Measurements from ENCODE around the gene ASAP2.

The ASAP2 gene

GRCh38 chr2:9187620-9188214 is 18.9 kb upstream of the ASAP2 start:
- Histone ChIP-seq H3K27ac (ENCODE audit: low read depth, low read length, severe bottlenecking) (no peak overlapping the region), H3K9me3 (ENCODE audit: control insufficient read depth, low read length) (no peaks in the 10 kb centered on the region), H3K36me3 (ENCODE audit: control insufficient read depth, insufficient read depth, low read length) (no peaks in the 10 kb centered on the region), H3K4me3 (ENCODE audit: extremely low read depth, insufficient read depth, low read length, poor library complexity, severe bottlenecking) (no peak overlapping the region), H3K4me1 (ENCODE audit: control insufficient read depth, insufficient read depth, low read length, poor library complexity, severe bottlenecking) (peaks cover 9% of the 10 kb centered on the region)
- 80% methylated on average over 1 of the region's 2 CpGs; no CpG with 5 or more reads in 1 of the 2 experiments for WGBS, 2 experiments (ENCODE audit: insufficient coverage in 2 of 2)

DNA sequence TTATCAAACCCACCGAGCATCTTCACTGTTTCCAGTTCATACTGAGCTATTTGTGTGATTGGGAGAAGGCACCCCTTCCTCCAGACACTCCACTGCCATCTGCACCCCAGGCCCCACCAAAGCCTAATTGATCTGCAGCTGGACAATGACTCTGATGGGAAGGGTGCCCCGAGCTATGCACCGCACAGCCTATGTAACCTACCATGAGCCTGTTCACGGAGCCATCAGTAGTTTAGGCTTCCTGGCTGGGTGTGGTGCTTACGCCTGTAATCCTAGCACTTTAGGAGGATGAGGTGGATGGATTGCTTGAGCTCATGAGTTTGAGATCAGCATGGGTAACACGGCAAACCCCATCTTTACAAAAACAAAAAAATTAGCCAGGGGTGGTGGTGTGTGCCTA is 17.8 kb upstream of the ASAP2 start:
- Histone ChIP-seq H3K4me3 (ENCODE audit: extremely low read depth, insufficient read depth, low read length, poor library complexity, severe bottlenecking) (no peak overlapping the region), H3K27ac (ENCODE audit: low read depth, low read length, severe bottlenecking) (no peak overlapping the region), H3K36me3 (ENCODE audit: control insufficient read depth, insufficient read depth, low read length) (no peaks in the 10 kb centered on the region), H3K4me1 (ENCODE audit: control insufficient read depth, insufficient read depth, low read length, poor library complexity, severe bottlenecking) (peaks cover 9% of the 10 kb centered on the region), H3K9me3 (ENCODE audit: control insufficient read depth, low read length) (no peaks in the 10 kb centered on the region)
- 100% methylated on average over 2 of the region's 6 CpGs; no CpG with 5 or more reads in 1 of the 2 experiments for WGBS, 2 experiments (ENCODE audit: insufficient coverage in 2 of 2)

GRCh38 chr2:9189901-9190300 is 16.7 kb upstream of the ASAP2 start:
- no peaks in the 10 kb centered on the region for H3K36me3 ChIP-seq (ENCODE audit: control insufficient read depth, insufficient read depth, low read length)
- no peak overlapping the region for H3K4me3 ChIP-seq (ENCODE audit: extremely low read depth, insufficient read depth, low read length, poor library complexity, severe bottlenecking)
- H3K27ac ChIP-seq (ENCODE audit: low read depth, low read length, severe bottlenecking): no peak overlapping the region
- H3K9me3 ChIP-seq (ENCODE audit: control insufficient read depth, low read length): no peaks in the 10 kb centered on the region
- H3K4me1 ChIP-seq (ENCODE audit: control insufficient read depth, insufficient read depth, low read length, poor library complexity, severe bottlenecking): peaks cover 9% of the 10 kb centered on the region
- 65 to 82% methylated on average over 2 to 3 of the region's 3 CpGs for WGBS, 2 experiments (ENCODE audit: insufficient coverage in 2 of 2)

GRCh38 chr2:9191041-9191481 is 15.6 kb upstream of the ASAP2 start:
- Histone ChIP-seq H3K4me3 (ENCODE audit: extremely low read depth, insufficient read depth, low read length, poor library complexity, severe bottlenecking) (no peak overlapping the region), H3K27ac (ENCODE audit: low read depth, low read length, severe bottlenecking) (peak overlapping the region; percentile 83), H3K9me3 (ENCODE audit: control insufficient read depth, low read length) (no peaks in the 10 kb centered on the region), H3K36me3 (ENCODE audit: control insufficient read depth, insufficient read depth, low read length) (no peaks in the 10 kb centered on the region), H3K4me1 (ENCODE audit: control insufficient read depth, insufficient read depth, low read length, poor library complexity, severe bottlenecking) (peaks cover 9% of the 10 kb centered on the region)
- WGBS, 2 experiments (ENCODE audit: insufficient coverage in 2 of 2): 85 to 89% methylated on average over 9 of the region's 9 CpGs

- Histone ChIP-seq H3K4me3 (ENCODE audit: extremely low read depth, insufficient read depth, low read length, poor library complexity, severe bottlenecking) (no peak overlapping the region), H3K4me1 (ENCODE audit: control insufficient read depth, insufficient read depth, low read length, poor library complexity, severe bottlenecking) (peaks cover 9% of the 10 kb centered on the region), H3K27ac (ENCODE audit: low read depth, low read length, severe bottlenecking) (no peak overlapping the region), H3K36me3 (ENCODE audit: control insufficient read depth, insufficient read depth, low read length) (no peaks in the 10 kb centered on the region), H3K9me3 (ENCODE audit: control insufficient read depth, low read length) (no peaks in the 10 kb centered on the region)
- WGBS, 2 experiments (ENCODE audit: insufficient coverage in 2 of 2): 91 to 100% methylated on average over 1 of the region's 3 CpGs
These were observed 13.9 kb upstream of the ASAP2 start for GRCh38 chr2:9192712-9193111.

DNA sequence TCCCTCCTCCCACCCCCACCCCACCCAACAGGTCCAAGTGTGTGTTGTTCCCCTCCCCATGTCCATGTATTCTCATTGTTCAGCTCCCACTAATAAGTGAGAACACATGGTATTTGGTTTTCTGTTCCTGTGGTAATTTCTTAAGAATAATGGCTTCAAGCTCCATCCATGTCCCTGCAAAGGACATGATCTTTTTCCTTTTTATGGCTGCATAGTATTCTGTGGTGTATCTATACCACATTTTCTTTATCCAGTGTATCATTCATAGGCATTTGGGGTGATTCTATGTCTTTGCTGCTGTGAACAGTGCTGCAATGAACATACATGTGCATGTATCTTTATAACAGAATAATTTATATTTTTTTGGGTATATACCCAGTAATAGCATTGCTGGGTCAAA is 12.3 kb upstream of the ASAP2 start:
- no peaks in the 10 kb centered on the region for H3K36me3 ChIP-seq (ENCODE audit: control insufficient read depth, insufficient read depth, low read length)
- peaks cover 9% of the 10 kb centered on the region for H3K4me1 ChIP-seq (ENCODE audit: control insufficient read depth, insufficient read depth, low read length, poor library complexity, severe bottlenecking)
- no peak overlapping the region for H3K27ac ChIP-seq (ENCODE audit: low read depth, low read length, severe bottlenecking)
- H3K9me3 ChIP-seq (ENCODE audit: control insufficient read depth, low read length): no peaks in the 10 kb centered on the region
- H3K4me3 ChIP-seq (ENCODE audit: extremely low read depth, insufficient read depth, low read length, poor library complexity, severe bottlenecking): no peak overlapping the region

DNA sequence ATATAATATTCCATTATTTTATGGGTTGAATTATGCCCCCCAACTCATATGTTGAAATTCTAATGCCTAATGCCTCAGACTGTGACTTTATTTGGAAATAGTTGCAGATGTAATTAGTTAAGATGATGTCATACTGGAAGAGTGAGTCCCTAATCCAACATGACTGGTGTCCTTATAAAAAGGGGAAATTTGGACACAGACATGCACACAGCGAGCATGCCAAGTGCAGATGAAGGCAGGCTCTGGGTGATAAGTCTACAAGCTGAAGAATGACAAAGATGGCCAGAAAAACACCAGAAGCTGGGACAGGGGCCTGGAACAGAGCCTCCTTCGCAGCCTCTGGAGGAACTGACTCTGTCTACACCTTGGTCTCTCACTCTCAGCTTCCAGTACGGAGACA is 10.0 kb upstream of the ASAP2 start:
- 91 to 92% methylated on average over 2 to 3 of the region's 3 CpGs for WGBS, 2 experiments (ENCODE audit: insufficient coverage in 2 of 2)
- H3K9me3 ChIP-seq (ENCODE audit: control insufficient read depth, low read length): no peaks in the 10 kb centered on the region
- H3K27ac ChIP-seq (ENCODE audit: low read depth, low read length, severe bottlenecking): no peak overlapping the region
- H3K4me3 ChIP-seq (ENCODE audit: extremely low read depth, insufficient read depth, low read length, poor library complexity, severe bottlenecking): no peak overlapping the region
- H3K36me3 ChIP-seq (ENCODE audit: control insufficient read depth, insufficient read depth, low read length): no peaks in the 10 kb centered on the region
- H3K4me1 ChIP-seq (ENCODE audit: control insufficient read depth, insufficient read depth, low read length, poor library complexity, severe bottlenecking): peaks cover 14% of the 10 kb centered on the region

GRCh38 chr2:9197916-9198315 is 8.7 kb upstream of the ASAP2 start:
- Histone ChIP-seq H3K27ac (ENCODE audit: low read depth, low read length, severe bottlenecking) (no peak overlapping the region), H3K36me3 (ENCODE audit: control insufficient read depth, insufficient read depth, low read length) (no peaks in the 10 kb centered on the region), H3K4me1 (ENCODE audit: control insufficient read depth, insufficient read depth, low read length, poor library complexity, severe bottlenecking) (peaks cover 14% of the 10 kb centered on the region), H3K4me3 (ENCODE audit: extremely low read depth, insufficient read depth, low read length, poor library complexity, severe bottlenecking) (no peak overlapping the region), H3K9me3 (ENCODE audit: control insufficient read depth, low read length) (no peaks in the 10 kb centered on the region)
- 95% methylated on average over 3 of the region's 5 CpGs; no CpG with 5 or more reads in 1 of the 2 experiments for WGBS, 2 experiments (ENCODE audit: insufficient coverage in 2 of 2)

DNA sequence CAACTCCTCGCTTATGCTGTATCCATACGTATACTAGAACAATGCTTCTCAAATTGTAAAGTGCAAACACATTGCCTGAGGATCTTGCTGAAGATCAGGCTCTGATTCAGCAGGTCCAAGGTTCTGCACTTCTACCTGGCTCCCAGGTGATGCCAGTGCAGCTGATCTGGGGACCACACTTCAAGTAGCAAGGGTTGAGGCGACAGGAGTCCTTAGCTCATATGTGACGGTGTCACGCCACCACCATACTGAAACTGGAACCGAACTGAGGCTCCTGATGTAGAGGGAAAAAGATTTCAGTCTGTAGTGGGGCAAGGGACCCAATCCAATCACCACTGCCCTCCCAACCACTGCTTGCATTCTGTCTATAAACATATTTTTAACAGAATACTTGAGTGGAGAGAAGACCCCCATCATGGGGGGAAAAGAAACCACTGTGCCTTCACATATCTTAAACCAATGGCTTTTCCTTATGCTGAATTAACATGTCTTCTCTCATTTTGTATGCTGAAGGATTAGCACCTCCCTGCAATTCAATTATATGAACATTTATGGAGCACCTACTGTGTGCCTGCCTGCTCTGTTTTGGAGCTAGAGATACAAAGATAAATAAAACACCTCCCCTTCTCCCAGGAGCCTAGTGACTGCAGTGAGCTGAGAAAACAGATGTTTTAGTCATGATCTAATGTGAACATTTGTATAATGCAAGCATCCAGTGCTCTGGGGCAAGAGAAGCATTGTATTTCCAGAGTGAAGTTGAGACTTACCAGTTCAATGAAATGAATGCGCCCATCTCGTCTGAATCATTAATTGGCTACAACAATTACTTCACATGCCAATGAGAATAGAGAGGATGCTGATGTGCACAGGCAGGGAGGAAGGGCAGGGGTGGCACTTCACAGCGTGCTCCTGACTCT is 6.6 kb upstream of the ASAP2 start:
- 92 to 100% methylated on average over 3 to 5 of the region's 9 CpGs for whole genome bisulfite sequencing, 2 experiments (ENCODE audit: insufficient coverage in 2 of 2)
- H3K4me3 ChIP-seq (ENCODE audit: extremely low read depth, insufficient read depth, low read length, poor library complexity, severe bottlenecking): no peak overlapping the region
- H3K9me3 ChIP-seq (ENCODE audit: control insufficient read depth, low read length): no peaks in the 10 kb centered on the region
- H3K4me1 ChIP-seq (ENCODE audit: control insufficient read depth, insufficient read depth, low read length, poor library complexity, severe bottlenecking): peaks cover 15% of the 10 kb centered on the region
- no peak overlapping the region for H3K27ac ChIP-seq (ENCODE audit: low read depth, low read length, severe bottlenecking)
- H3K36me3 ChIP-seq (ENCODE audit: control insufficient read depth, insufficient read depth, low read length): no peaks in the 10 kb centered on the region

DNA sequence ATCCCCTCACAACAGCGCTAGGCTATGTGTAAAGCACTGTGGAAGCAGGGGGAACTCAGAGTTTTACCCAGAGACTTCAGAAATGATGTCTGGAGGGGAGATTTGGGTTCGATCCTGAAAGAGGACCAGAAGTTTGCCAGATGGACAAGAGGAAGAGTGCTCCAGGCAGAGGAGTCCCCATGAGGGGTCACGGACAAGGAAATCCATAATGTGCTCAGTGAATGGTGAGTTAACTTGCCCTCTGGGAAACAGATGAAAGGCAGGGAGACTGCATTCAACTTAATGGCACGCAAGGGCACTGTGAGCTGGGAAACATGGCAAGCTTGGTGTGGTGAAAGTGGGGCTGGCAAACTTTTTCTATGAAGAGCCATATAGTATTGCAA is 6.0 kb upstream of the ASAP2 start:
- Histone ChIP-seq H3K4me1 (ENCODE audit: control insufficient read depth, insufficient read depth, low read length, poor library complexity, severe bottlenecking) (peaks cover 21% of the 10 kb centered on the region), H3K9me3 (ENCODE audit: control insufficient read depth, low read length) (no peaks in the 10 kb centered on the region), H3K4me3 (ENCODE audit: extremely low read depth, insufficient read depth, low read length, poor library complexity, severe bottlenecking) (no peak overlapping the region), H3K27ac (ENCODE audit: low read depth, low read length, severe bottlenecking) (peak overlapping the region; percentile 39), H3K36me3 (ENCODE audit: control insufficient read depth, insufficient read depth, low read length) (no peaks in the 10 kb centered on the region)
- WGBS, 2 experiments (ENCODE audit: insufficient coverage in 2 of 2): 86 to 95% methylated on average over 4 of the region's 4 CpGs

Data from mesodermal cell (in vitro differentiated cells).